ENCODE measurements around the gene PTRH1. TPM values are rescaled to one million over a fixed set of nuclear protein-coding genes. Genes with fewer than 3 reads are reported as not detected.
A peak's percentile ranks its signal among the peaks of the same experiment; 100 is the strongest.

PTRH1 gene
- total RNA-seq, 1 experiment from 2014 or later, result 22.4 TPM

GRCh38 chr9:127734747-127735529 is 19.5 kb upstream of the PTRH1 start, which contains the start of gene TOR2A:
Gene TOR2A (minus strand): TSS chr9:127735294. CDS start chr9:127735270, 24 bp downstream.
- ChIA-PET POLR2A (ENCODE audit: unreplicated experiment) (interaction anchor here (0.5 to 0.7 kb wide), 5 partner anchors 11 to 151 kb away, joined by 3 to 8 read pairs (median 4); no protein-coding TSS in a partner anchor), CTCF (interaction anchor here (0.5 to 1.6 kb wide), 20 partner anchors 36 to 291 kb away, joined by 3 to 23 read pairs (median 4); partner anchors contain the start of genes CDK9, LRSAM1, RPL12 and SH2D3C)
- no peaks in the 10 kb centered on the region for H3K9me3 ChIP-seq (ENCODE audit: insufficient read depth, low read depth)
- H3K4me3 ChIP-seq, result peak within 1 kb of the TSS; percentile 61
- H3K27me3 ChIP-seq (ENCODE audit: insufficient read depth, low read depth), result no peaks in the 10 kb centered on the region
- peak within 1 kb of the TSS; percentile 68 for H3K4me2 ChIP-seq
- intact Hi-C loops (cut with micrococcal nuclease; ENCODE audit: unreplicated experiment), result loop anchor here (1.0 to 5.0 kb wide), 9 partner anchors 50 to 793 kb away; partner anchors contain the start of gene STXBP1
- peak; percentile 89 to 99 for DNase-seq
- no peaks in the 10 kb centered on the region for H4K20me1 ChIP-seq (ENCODE audit: insufficient read depth)
- peak within 1 kb of the TSS; percentile 82 for H2AFZ ChIP-seq
- TSS peak; percentile 45 for BruUV-seq (replicated peaks)
- no peak for TF ChIP-seq EZH2 (IDR thresholded peaks at IDR 0.05; ENCODE audit: low read depth)
- peak; percentile 96 for TF ChIP-seq CTCF (conservative IDR thresholded peaks at IDR 0.05)
- peaks cover 7% of the 10 kb centered on the region for H3K4me1 ChIP-seq (replicated peaks; ENCODE audit: insufficient read depth)
- no peaks in the 10 kb centered on the region for H3K9me2 ChIP-seq (ENCODE audit: insufficient read depth)
- no peaks in the 10 kb centered on the region for H3K79me2 ChIP-seq (ENCODE audit: low read depth)
- H3F3A ChIP-seq (ENCODE audit: insufficient read depth, low read depth), result peaks cover 11% of the 10 kb centered on the region; the same call in 1 of the 2 replicates
- H3K27ac ChIP-seq, result no peak within 1 kb of the TSS
- H3K36me3 ChIP-seq (ENCODE audit: low read depth), result no peaks in the 10 kb centered on the region

GRCh38 chr9:127734247-127734746 is 18.8 kb upstream of the PTRH1 start:
- intact Hi-C loops (cut with micrococcal nuclease; ENCODE audit: unreplicated experiment), result loop anchor here (1.0 to 5.0 kb wide), 5 partner anchors 121 to 792 kb away; partner anchors contain the start of gene STXBP1
- no peak overlapping the region; the same call in 1 of the 2 replicates for H2AFZ ChIP-seq
- POLR2A ChIA-PET (ENCODE audit: unreplicated experiment), result interaction anchor here (0.5 kb wide), 1 partner anchor 132 kb away, joined by 8 read pairs; no protein-coding TSS in a partner anchor

More at GRCh38 chr9:127734247-127734746, 18.8 kb upstream of the PTRH1 start:
- TF ChIP-seq CTCF (conservative IDR thresholded peaks at IDR 0.05), result no peak; the same call in 1 of the 2 replicates
- TF ChIP-seq EZH2 (IDR thresholded peaks at IDR 0.05; ENCODE audit: low read depth), result no peak
- CTCF ChIA-PET, result interaction anchor here (0.5 to 1.6 kb wide), 13 partner anchors 37 to 290 kb away, joined by 3 to 23 read pairs (median 5); partner anchors contain the start of genes CDK9, LRSAM1, RPL12 and STXBP1
- H3K27ac ChIP-seq, result no peak overlapping the region
- peaks cover 6% of the 10 kb centered on the region; the same call in 1 of the 2 replicates for H3K4me1 ChIP-seq (replicated peaks; ENCODE audit: insufficient read depth)
- no peaks in the 10 kb centered on the region for H3K9me2 ChIP-seq (ENCODE audit: insufficient read depth)
- DNase-seq, result no peak
- H3K36me3 ChIP-seq (ENCODE audit: low read depth), result no peaks in the 10 kb centered on the region
- no peaks in the 10 kb centered on the region for H3K79me2 ChIP-seq (ENCODE audit: low read depth)
- peak overlapping the region; percentile 61 for H3K4me3 ChIP-seq
- H3F3A ChIP-seq (ENCODE audit: insufficient read depth, low read depth), result peaks cover 9% of the 10 kb centered on the region; the same call in 1 of the 2 replicates
- no peaks in the 10 kb centered on the region for H4K20me1 ChIP-seq (ENCODE audit: insufficient read depth)
- no peaks in the 10 kb centered on the region for H3K27me3 ChIP-seq (ENCODE audit: insufficient read depth, low read depth)
- BruUV-seq (replicated peaks), result TSS peak; percentile 52
- H3K4me2 ChIP-seq, result peak overlapping the region; percentile 68
- no peaks in the 10 kb centered on the region for H3K9me3 ChIP-seq (ENCODE audit: insufficient read depth, low read depth)
